GM12878 (cell line): Measurements from ENCODE around the gene NBEAL1. TPM values are rescaled to one million over a fixed set of nuclear protein-coding genes. Genes with fewer than 3 reads are reported as not detected.

Source experiments
- ATAC-seq: fragments of 200-7000 bp; cut with Tn5 transposase; 3 replicates; pipeline ENCODE4 v1.9.1; 2020; ENCODE audit warnings: mild to moderate bottlenecking, moderate library complexity
- BruUV-seq: library from RNA; stranded (reverse); fragments of 400-500 nt; replicated peaks from 2 replicates; lab custom pipeline; 2021; lab: Mats Ljungman, UMichigan
- CTCF ChIA-PET: fragments of 300-600 bp; sonication (Branson Sonifier 250); formaldehyde crosslinking; extraction: SDS; loops from one replicate; lab custom pipeline; 2021; ENCODE audit warnings: inconsistent platforms; lab: Yijun Ruan, JAX
- POLR2A ChIA-PET: fragments of 350-600 bp; formaldehyde crosslinking; extraction: SDS; loops from one replicate; lab custom pipeline; 2021; ENCODE audit warnings: inconsistent platforms; lab: Charles Lee
- RAD21 ChIA-PET: fragments of 300-600 bp; sonication (Branson Sonifier 250); formaldehyde crosslinking; loops from one replicate; lab custom pipeline; 2023; ENCODE audit warnings: antibody characterized with exemption; ENCODE audit not compliant: unreplicated experiment; lab: Charles Lee
- SMC1A ChIA-PET: fragments of 300-600 bp; sonication (Branson Sonifier 250); formaldehyde crosslinking; loops from one replicate; lab custom pipeline; 2023; ENCODE audit not compliant: unreplicated experiment, uncharacterized antibody; lab: Charles Lee
- DNase-seq: peaks from one replicate; pipeline ENCODE4 v3.0.0-alpha.2; 2011; ENCODE audit warnings: low read depth, low spot score
- FAIRE-seq: peaks from 3 replicates; lab custom pipeline; 2011; peaks lifted over from hg19 to GRCh38; lab: Jason Lieb, UNC
- H2AFZ ChIP-seq: 2 replicates; pipeline ENCODE4 v1.6.0; 2011; ENCODE audit warnings: low read depth, low read length, control low read depth; ENCODE audit not compliant: control insufficient read depth
- H3K27ac ChIP-seq: 2 replicates; pipeline ENCODE4 v1.5.1; 2011; ENCODE audit warnings: control low read depth; ENCODE audit not compliant: control insufficient read depth, insufficient read depth
- H3K27me3 ChIP-seq, 2 experiments: replicated peaks in 1 of 2; 2 replicates each; pipeline versions ENCODE4 v1.6.0 to v1.6.1; 2011; ENCODE audit warnings: low read length in 1 of 2; ENCODE audit not compliant: control insufficient read depth in 2 of 2, insufficient read depth in 2 of 2
- H3K36me3 ChIP-seq, 2 experiments: 2 replicates each; pipeline ENCODE4 v1.5.1; 2011; ENCODE audit warnings: low read length in 1 of 2; ENCODE audit not compliant: control insufficient read depth in 2 of 2, insufficient read depth in 2 of 2
- H3K4me1 ChIP-seq: 2 replicates; pipeline ENCODE4 v1.6.1; 2011; ENCODE audit warnings: mild to moderate bottlenecking, low read length, moderate library complexity, mixed read lengths; ENCODE audit not compliant: control insufficient read depth, insufficient read depth
- H3K4me2 ChIP-seq: 2 replicates; pipeline ENCODE4 v1.6.0; 2011; ENCODE audit warnings: control low read depth; ENCODE audit not compliant: control insufficient read depth, insufficient read depth
- H3K4me3 ChIP-seq: fragments of 200-600 bp; sonication (generic); 2 replicates; pipeline ENCODE4 v1.5.1; 2016
- H3K79me2 ChIP-seq: 2 replicates; pipeline ENCODE4 v1.6.0; 2011; ENCODE audit warnings: low read length; ENCODE audit not compliant: control insufficient read depth, insufficient read depth
- H3K9ac ChIP-seq: 2 replicates; pipeline ENCODE4 v1.8.0; 2011; ENCODE audit warnings: low read length, control low read depth, mixed read lengths; ENCODE audit not compliant: control insufficient read depth, insufficient read depth
- H3K9me3 ChIP-seq: replicated peaks from 3 replicates; pipeline ENCODE4 v1.5.1; 2011; ENCODE audit warnings: mild to moderate bottlenecking, low read length; ENCODE audit not compliant: control insufficient read depth, insufficient read depth
- H4K20me1 ChIP-seq: 2 replicates; pipeline ENCODE4 v1.6.0; 2011; ENCODE audit not compliant: control insufficient read depth, insufficient read depth
- ASH2L ChIP-seq: fragments of 300-600, 200-600 bp; sonication (generic); IDR thresholded peaks from 2 replicates; pipeline ENCODE4 v1.6.1; 2017; ENCODE audit warnings: low read depth, mild to moderate bottlenecking, borderline replicate concordance
- BMI1 ChIP-seq: fragments of 450-650 bp; IDR thresholded peaks from 2 replicates; pipeline ENCODE4 v1.6.1; 2016; ENCODE audit warnings: mild to moderate bottlenecking, moderate library complexity, borderline replicate concordance
- BRCA1 ChIP-seq: IDR thresholded peaks from 2 replicates; pipeline ENCODE4 v1.6.1; 2011; ENCODE audit warnings: low read depth, low read length, improper control_type of control experiment
- CUX1 ChIP-seq: IDR thresholded peaks from 2 replicates; pipeline ENCODE4 v1.6.1; 2012; ENCODE audit warnings: improper control_type of control experiment, low read depth, low read length; ENCODE audit not compliant: insufficient replicate concordance
- EZH2 ChIP-seq: IDR thresholded peaks from 2 replicates; pipeline ENCODE4 v1.6.1; 2012; ENCODE audit warnings: low read depth, mild to moderate bottlenecking, control low read depth, inconsistent platforms, low read length, borderline replicate concordance; ENCODE audit not compliant: control insufficient read depth
- MXI1 ChIP-seq: fragments of 150-350 bp; IDR thresholded peaks from 2 replicates; pipeline ENCODE4 v1.6.1; 2011; ENCODE audit warnings: low read depth, mild to moderate bottlenecking, inconsistent platforms, low read length, improper control_type of control experiment
- TCF7 ChIP-seq: IDR thresholded peaks from 2 replicates; pipeline ENCODE4 v1.6.1; 2014; ENCODE audit warnings: antibody characterized with exemption, borderline replicate concordance
- WGBS: methylation state at CpG from one replicate; pipeline ENCODE4 v1.1.6; 2016; ENCODE audit warnings: low lambda C conversion rate; ENCODE audit not compliant: insufficient replicate concordance, insufficient coverage; ENCODE audit errors: missing lambda C conversion rate; 5-methylcytosine and 5-hydroxymethylcytosine counted together
- in situ Hi-C: fragments of 300-500 bp; cut with MboI; formaldehyde crosslinking; loops from 9 replicates; pipeline ENCODE4 v1.14.3; 2018; ENCODE audit warnings: mixed read lengths
- intact Hi-C: fragments of 100-400 bp; cut with micrococcal nuclease; formaldehyde crosslinking; loops from one replicate; pipeline ENCODE4 v1.14.2; 2022; ENCODE audit not compliant: unreplicated experiment
- polyA plus RNA-seq, 11 experiments: library from polyadenylated mRNA; depleted of rRNA in 4 of 11; unstranded in 6 of 11; stranded (reverse) in 5 of 11; fragments of >200 nt; fragmentation: Nextera tagmentation in 4 of 11; fragmentation: Illumina TruSeq in 1 of 11; extraction: Ambion mirVana in 4 of 11; extraction: Trizol in 1 of 11; gene quantifications; 1 replicate in 1 of 11; 2 replicates in 10 of 11; pipeline versions ENCODE4 v1.2.1 to v1.2.3, GENCODE V29; 2011 to 2016; ENCODE audit warnings: inconsistent platforms in 2 of 11, missing spikeins in 2 of 11, low read depth in 1 of 11
- total RNA-seq, 4 experiments: library from RNA; depleted of rRNA in 3 of 4; stranded (reverse); fragments of >200 nt in 3 of 4; fragmentation: Illumina TruSeq in 1 of 4; extraction: Trizol in 1 of 4; gene quantifications; 2 replicates each; pipeline versions ENCODE4 v1.2.1 to v1.2.3, GENCODE V29; 2013 to 2021

Gene NBEAL1
- total and polyA plus RNA-seq, 10 of the 15 experiments (the other 5 are each of a cell fraction or from before 2014, with no cell fraction given) = 1.9 to 16.1 (median 7.2) TPM

- intact Hi-C loops (no loop called here), in situ Hi-C loops (no loop called here)
- no peak overlapping the region for H3K9ac ChIP-seq
- DNase-seq (no peak), ATAC-seq (no peak), FAIRE-seq (no peak)
- H3K4me2 ChIP-seq = no peak overlapping the region
- SMC1A ChIA-PET = interaction anchor here (0.9 to 1.3 kb wide), 4 partner anchors 12 to 458 kb away, joined by 3 to 6 read pairs (median 4); no protein-coding TSS in a partner anchor
- TF ChIP-seq MXI1 (no peak), BRCA1 (no peak), ASH2L (no peak), TCF7 (no peak), CUX1 (no peak), EZH2 (no peak), BMI1 (no peak)
- no peak overlapping the region for H3K27ac ChIP-seq
- WGBS = 100% methylated on average over 1 of the region's 1 CpG
- H4K20me1 ChIP-seq = no peaks in the 10 kb centered on the region
- H3K27me3 ChIP-seq = no peaks in the 10 kb centered on the region
- H3K9me3 ChIP-seq = no peaks in the 10 kb centered on the region; the same call in 2 of the 3 replicates
- RAD21 ChIA-PET = interaction anchor here (1.1 kb wide), 1 partner anchor 11 kb away, joined by 4 read pairs; no protein-coding TSS in a partner anchor
- no peaks in the 10 kb centered on the region for H3K79me2 ChIP-seq
- BruUV-seq = no TSS peak
- H3K36me3 ChIP-seq = no peaks in the 10 kb centered on the region; a peak in 1 of 4 replicates
- H2AFZ ChIP-seq = no peak overlapping the region
- CTCF ChIA-PET = interaction anchor here (0.5 to 0.8 kb wide), 2 partner anchors 13 to 495 kb away, joined by 3 to 4 read pairs; no protein-coding TSS in a partner anchor
- POLR2A ChIA-PET = no interaction called here
- no peak overlapping the region for H3K4me3 ChIP-seq
- H3K4me1 ChIP-seq = no peaks in the 10 kb centered on the region
Measured at GRCh38 chr2:203045867-203046266, 31.2 kb downstream of the NBEAL1 start.
